Fibroblast of lung (primary cell): ENCODE measurements around the gene MYRIP. TPM values are rescaled to one million over a fixed set of nuclear protein-coding genes. Genes with fewer than 3 reads are reported as not detected.

ENCODE experiments used
- DNase-seq, 2 donors: peaks; one replicate each; pipeline versions ENCODE4 v3.0.0 to v3.0.0-alpha.2; 2010; ENCODE audit warnings: low read depth in 2 of 2
- H2AFZ ChIP-seq: 2 replicates; pipeline ENCODE4 v1.5.1; 2012; ENCODE audit warnings: low read length, control low read depth, inconsistent platforms
- H3K27ac ChIP-seq: 2 replicates; pipeline ENCODE4 v1.5.1; 2011; ENCODE audit warnings: low read length, control low read depth; ENCODE audit not compliant: insufficient read depth
- H3K27me3 ChIP-seq: 2 replicates; pipeline ENCODE4 v1.5.1; 2011; ENCODE audit warnings: mild to moderate bottlenecking, low read length; ENCODE audit not compliant: control insufficient read depth, insufficient read depth
- H3K36me3 ChIP-seq: 2 replicates; pipeline ENCODE4 v1.5.1; 2011; ENCODE audit warnings: low read length; ENCODE audit not compliant: control insufficient read depth, insufficient read depth
- H3K4me1 ChIP-seq: 2 replicates; pipeline ENCODE4 v1.5.1; 2011; ENCODE audit warnings: low read length; ENCODE audit not compliant: control insufficient read depth, insufficient read depth; ENCODE audit errors: extremely low read depth
- H3K4me2 ChIP-seq: 2 replicates; pipeline ENCODE4 v1.5.1; 2011; ENCODE audit warnings: low read length, control low read depth; ENCODE audit not compliant: insufficient read depth; ENCODE audit errors: extremely low read depth
- H3K4me3 ChIP-seq, 4 experiments: fragments of 200-600 bp in 1 of 4; sonication (generic) in 1 of 4; replicated peaks in 1 of 4; 2 replicates each; pipeline ENCODE4 v1.5.1; 2011 to 2016; ENCODE audit warnings: low read length in 4 of 4, low read depth in 3 of 4, mild to moderate bottlenecking in 3 of 4, control low read depth in 2 of 4, inconsistent platforms in 1 of 4, mixed read lengths in 1 of 4; ENCODE audit not compliant: insufficient read depth in 1 of 4; ENCODE audit errors: control extremely low read depth in 1 of 4
- H3K79me2 ChIP-seq: 2 replicates; pipeline ENCODE4 v1.5.1; 2012; ENCODE audit warnings: mild to moderate bottlenecking, low read length, inconsistent platforms; ENCODE audit not compliant: control insufficient read depth, insufficient read depth
- H3K9ac ChIP-seq: 2 replicates; pipeline ENCODE4 v1.5.1; 2011; ENCODE audit warnings: mild to moderate bottlenecking, low read length, control low read depth; ENCODE audit not compliant: insufficient read depth
- H3K9me3 ChIP-seq: 2 replicates; pipeline ENCODE4 v1.5.1; 2012; ENCODE audit warnings: low read depth, low read length; ENCODE audit not compliant: control insufficient read depth, insufficient read depth
- H4K20me1 ChIP-seq: 2 replicates; pipeline ENCODE4 v1.5.1; 2011; ENCODE audit warnings: low read length; ENCODE audit not compliant: control insufficient read depth, insufficient read depth; ENCODE audit errors: extremely low read depth
- CTCF ChIP-seq, 2 donors: IDR thresholded peaks in 1 of 2; conservative IDR thresholded peaks in 1 of 2; 1 replicate in 1 of 2; 2 replicates in 1 of 2; pipeline ENCODE4 v1.5.1; 2011 to 2012; ENCODE audit warnings: low read length in 2 of 2, control low read depth in 1 of 2, inconsistent platforms in 1 of 2, low read depth in 1 of 2, mild to moderate bottlenecking in 1 of 2
- EZH2 ChIP-seq: IDR thresholded peaks from 2 replicates; pipeline ENCODE4 v1.5.1; 2012; ENCODE audit warnings: low read length, control low read depth, mild to moderate bottlenecking; ENCODE audit errors: missing control alignments
- polyA plus RNA-seq, 2 donors: library from polyadenylated mRNA; depleted of rRNA in 1 of 2; stranded (reverse) in 1 of 2; unstranded in 1 of 2; fragments of >200 nt; gene quantifications; 2 replicates each; pipeline ENCODE4 v1.2.1, GENCODE V29; 2011 to 2012; ENCODE audit warnings: missing spikeins in 1 of 2
- total RNA-seq: library from RNA; depleted of rRNA; stranded (reverse); fragments of >200 nt; gene quantifications from 2 replicates; pipeline ENCODE4 v1.2.1, GENCODE V29; 2014

Gene MYRIP
- total and polyA plus RNA-seq, 2 donors (not counting 1 experiment from before 2014, with no cell fraction given) = 0.02 TPM; not detected in 1

- Histone ChIP-seq H3K4me3 (no peak overlapping the region), H2AFZ (no peak overlapping the region), H3K27ac (no peak overlapping the region), H3K9me3 (no peaks in the 10 kb centered on the region), H3K4me1 (no peaks in the 10 kb centered on the region), H3K27me3 (no peaks in the 10 kb centered on the region), H3K79me2 (no peaks in the 10 kb centered on the region), H4K20me1 (no peaks in the 10 kb centered on the region), H3K36me3 (no peaks in the 10 kb centered on the region), H3K9ac (no peak overlapping the region), H3K4me2 (no peak overlapping the region)
- no peak for DNase-seq
- TF ChIP-seq EZH2 (no peak), CTCF (conservative IDR thresholded peaks at IDR 0.05 in 1 of 2, IDR thresholded peaks at IDR 0.05 in 1 of 2; ENCODE audit: low read depth in 1 of 2, low read length in 2 of 2) (no peak)
These were observed 445.5 kb downstream of the MYRIP start for GRCh38 chr3:40254891-40255290.

GRCh38 chr3:40255532-40255931 lies 446.1 kb downstream of the MYRIP start:
- H3K27ac ChIP-seq = no peak overlapping the region

GRCh38 chr3:40258064-40258463 lies 448.7 kb downstream of the MYRIP start:
- no peak for TF ChIP-seq CTCF (conservative IDR thresholded peaks at IDR 0.05 in 1 of 2, IDR thresholded peaks at IDR 0.05 in 1 of 2; ENCODE audit: low read depth in 1 of 2, low read length in 2 of 2)
- no peak for TF ChIP-seq EZH2
- no peaks in the 10 kb centered on the region for H3K36me3 ChIP-seq
- H3K4me1 ChIP-seq = no peaks in the 10 kb centered on the region
- no peaks in the 10 kb centered on the region for H3K9me3 ChIP-seq
- no peak overlapping the region for H2AFZ ChIP-seq
- no peaks in the 10 kb centered on the region for H3K79me2 ChIP-seq
- H3K27ac ChIP-seq = no peak overlapping the region
- H3K9ac ChIP-seq = no peak overlapping the region
- H3K4me3 ChIP-seq = no peak overlapping the region
- DNase-seq = no peak
- H3K27me3 ChIP-seq = no peaks in the 10 kb centered on the region
- H3K4me2 ChIP-seq = no peak overlapping the region
- no peaks in the 10 kb centered on the region for H4K20me1 ChIP-seq

More at GRCh38 chr3:40255532-40255931, 446.1 kb downstream of the MYRIP start:
- TF ChIP-seq CTCF (conservative IDR thresholded peaks at IDR 0.05 in 1 of 2, IDR thresholded peaks at IDR 0.05 in 1 of 2; ENCODE audit: low read depth in 1 of 2, low read length in 2 of 2) (no peak), EZH2 (no peak)
- Histone ChIP-seq H3K79me2 (no peaks in the 10 kb centered on the region), H3K4me2 (no peak overlapping the region), H3K36me3 (no peaks in the 10 kb centered on the region), H3K9ac (no peak overlapping the region), H3K4me3 (no peak overlapping the region), H2AFZ (no peak overlapping the region), H3K9me3 (no peaks in the 10 kb centered on the region), H3K4me1 (no peaks in the 10 kb centered on the region), H3K27me3 (no peaks in the 10 kb centered on the region), H4K20me1 (no peaks in the 10 kb centered on the region)
- DNase-seq = no peak
